Measurements from ENCODE around the gene DKKL1.

DNA sequence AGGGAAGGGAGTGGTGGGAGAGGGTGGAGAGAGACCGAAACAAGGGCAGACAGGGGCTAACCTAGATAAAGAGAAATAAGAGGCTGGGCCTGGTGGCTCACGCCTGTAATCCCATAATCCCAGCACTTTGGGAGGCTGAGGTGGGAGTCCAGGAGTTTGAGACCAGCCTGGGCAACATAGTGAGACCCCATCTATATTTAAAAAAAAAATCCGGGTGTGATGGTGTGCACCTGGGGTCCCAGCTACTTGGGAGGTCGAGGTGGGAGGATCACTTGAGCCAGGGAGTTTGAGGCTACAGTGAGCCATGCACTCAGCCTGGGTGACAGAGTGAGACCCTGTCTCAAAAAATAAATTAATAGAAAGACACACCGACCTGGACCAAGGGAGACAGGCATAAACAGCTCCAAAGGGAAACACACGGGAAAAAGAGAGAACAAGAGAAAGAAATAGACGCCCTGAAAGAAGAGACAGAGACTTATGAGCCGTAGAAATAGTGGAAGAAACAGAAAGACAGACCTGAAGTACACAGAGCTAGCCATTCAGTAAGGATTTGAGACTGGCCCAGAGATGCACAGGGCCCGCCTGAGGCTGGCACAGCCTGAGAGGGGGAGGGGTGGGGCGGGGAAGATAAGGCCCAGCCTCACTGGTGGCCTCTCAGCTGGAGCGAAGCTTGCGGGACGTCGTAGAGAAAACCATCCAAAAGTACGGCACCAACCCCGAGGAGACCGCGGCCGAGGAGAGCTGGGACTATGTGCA lies 26.2 kb upstream of the DKKL1 start:
- TF ChIP-seq, protein P1, sequence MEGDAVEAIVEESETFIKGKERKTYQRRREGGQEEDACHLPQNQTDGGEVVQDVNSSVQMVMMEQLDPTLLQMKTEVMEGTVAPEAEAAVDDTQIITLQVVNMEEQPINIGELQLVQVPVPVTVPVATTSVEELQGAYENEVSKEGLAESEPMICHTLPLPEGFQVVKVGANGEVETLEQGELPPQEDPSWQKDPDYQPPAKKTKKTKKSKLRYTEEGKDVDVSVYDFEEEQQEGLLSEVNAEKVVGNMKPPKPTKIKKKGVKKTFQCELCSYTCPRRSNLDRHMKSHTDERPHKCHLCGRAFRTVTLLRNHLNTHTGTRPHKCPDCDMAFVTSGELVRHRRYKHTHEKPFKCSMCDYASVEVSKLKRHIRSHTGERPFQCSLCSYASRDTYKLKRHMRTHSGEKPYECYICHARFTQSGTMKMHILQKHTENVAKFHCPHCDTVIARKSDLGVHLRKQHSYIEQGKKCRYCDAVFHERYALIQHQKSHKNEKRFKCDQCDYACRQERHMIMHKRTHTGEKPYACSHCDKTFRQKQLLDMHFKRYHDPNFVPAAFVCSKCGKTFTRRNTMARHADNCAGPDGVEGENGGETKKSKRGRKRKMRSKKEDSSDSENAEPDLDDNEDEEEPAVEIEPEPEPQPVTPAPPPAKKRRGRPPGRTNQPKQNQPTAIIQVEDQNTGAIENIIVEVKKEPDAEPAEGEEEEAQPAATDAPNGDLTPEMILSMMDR (conservative IDR thresholded peaks at IDR 0.05), result no peak
- TF ChIP-seq EZH2 (IDR thresholded peaks at IDR 0.05; ENCODE audit: low read depth), result no peak
